ENCODE measurements around the gene TOR2A. TPM values are rescaled to one million over a fixed set of nuclear protein-coding genes. Genes with fewer than 3 reads are reported as not detected.

The TOR2A gene
- total RNA-seq, 1 experiment from 2014 or later: 13.2 TPM

GRCh38 chr9:127721391-127721821, 13.7 kb downstream of the TOR2A start:
- H3K9me3 Mint-ChIP-seq: no peaks in the 10 kb centered on the region; a peak in 1 of 5 replicates

More at GRCh38 chr9:127721391-127721821, 13.7 kb downstream of the TOR2A start:
- Histone ChIP-seq H3K9ac (ENCODE audit: extremely low read depth, insufficient read length, low read length) (no peak overlapping the region), H4K5ac (ENCODE audit: insufficient read length, low read depth, low read length) (no peak overlapping the region), H4K20me1 (ENCODE audit: control insufficient read depth, insufficient read depth, insufficient read length) (no peaks in the 10 kb centered on the region), H3K23me2 (ENCODE audit: insufficient read length, low read depth, low read length, poor library complexity, severe bottlenecking) (peaks cover 1% of the 10 kb centered on the region), H2AK5ac (ENCODE audit: insufficient read length, low read length) (no peak overlapping the region), H2BK12ac (ENCODE audit: insufficient read length, low read depth, low read length) (no peak overlapping the region), H3K27ac (ENCODE audit: insufficient read length, low read depth, low read length) (no peak overlapping the region), H3K56ac (ENCODE audit: insufficient read length, low read depth, low read length) (no peak overlapping the region), H4K8ac (replicated peaks; ENCODE audit: insufficient read length, low read depth, low read length) (no peak overlapping the region), H2BK5ac (ENCODE audit: insufficient read length, low read length) (no peak overlapping the region), H2BK15ac (ENCODE audit: low read depth, low read length) (no peak overlapping the region), H3K27me3 (ENCODE audit: insufficient read depth, low read length) (no peaks in the 10 kb centered on the region), H3K18ac (ENCODE audit: insufficient read length, low read depth, low read length) (no peak overlapping the region), H3K14ac (ENCODE audit: insufficient read depth, low read length) (no peak overlapping the region), H2AFZ (ENCODE audit: low read length) (no peak overlapping the region), H2BK20ac (ENCODE audit: low read depth, low read length, poor library complexity, severe bottlenecking) (no peak overlapping the region), H3K4me1 (ENCODE audit: insufficient read depth, low read length) (no peaks in the 10 kb centered on the region; the same call in 1 of the 2 replicates), H3K79me2 (ENCODE audit: insufficient read depth, low read length) (no peaks in the 10 kb centered on the region), H3K23ac (ENCODE audit: insufficient read length, low read depth, low read length) (no peak overlapping the region), H3K79me1 (ENCODE audit: insufficient read depth, low read depth, low read length, poor library complexity, severe bottlenecking) (no peaks in the 10 kb centered on the region), H2BK120ac (ENCODE audit: low read depth, low read length, poor library complexity, severe bottlenecking) (no peak overlapping the region), H4K91ac (ENCODE audit: insufficient read length, low read depth, low read length) (no peak overlapping the region), H3K4ac (ENCODE audit: low read depth, low read length) (no peak overlapping the region), H3K9me3 (ENCODE audit: control insufficient read depth, low read depth, low read length) (no peaks in the 10 kb centered on the region), H3K4me2 (ENCODE audit: insufficient read depth, insufficient read length, low read length) (no peak overlapping the region), H3T11ph (ENCODE audit: low read length) (no peak overlapping the region)
- DNase-seq: no peak
- Mint-ChIP-seq H3K27ac (no peak overlapping the region; a peak in 1 of 7 replicates), H3K36me3 (ENCODE audit: insufficient read depth in 1 of 3, low read depth in 3 of 3) (no peaks in the 10 kb centered on the region), H3K4me1 (peaks cover 0 to 12% of the 10 kb centered on the region in 2 experiments; a peak in 3 of 4 replicates), H3K27me3 (ENCODE audit: low read depth) (no peaks in the 10 kb centered on the region), H3K4me3 (no peak overlapping the region)
- TF ChIP-seq, protein P1, sequence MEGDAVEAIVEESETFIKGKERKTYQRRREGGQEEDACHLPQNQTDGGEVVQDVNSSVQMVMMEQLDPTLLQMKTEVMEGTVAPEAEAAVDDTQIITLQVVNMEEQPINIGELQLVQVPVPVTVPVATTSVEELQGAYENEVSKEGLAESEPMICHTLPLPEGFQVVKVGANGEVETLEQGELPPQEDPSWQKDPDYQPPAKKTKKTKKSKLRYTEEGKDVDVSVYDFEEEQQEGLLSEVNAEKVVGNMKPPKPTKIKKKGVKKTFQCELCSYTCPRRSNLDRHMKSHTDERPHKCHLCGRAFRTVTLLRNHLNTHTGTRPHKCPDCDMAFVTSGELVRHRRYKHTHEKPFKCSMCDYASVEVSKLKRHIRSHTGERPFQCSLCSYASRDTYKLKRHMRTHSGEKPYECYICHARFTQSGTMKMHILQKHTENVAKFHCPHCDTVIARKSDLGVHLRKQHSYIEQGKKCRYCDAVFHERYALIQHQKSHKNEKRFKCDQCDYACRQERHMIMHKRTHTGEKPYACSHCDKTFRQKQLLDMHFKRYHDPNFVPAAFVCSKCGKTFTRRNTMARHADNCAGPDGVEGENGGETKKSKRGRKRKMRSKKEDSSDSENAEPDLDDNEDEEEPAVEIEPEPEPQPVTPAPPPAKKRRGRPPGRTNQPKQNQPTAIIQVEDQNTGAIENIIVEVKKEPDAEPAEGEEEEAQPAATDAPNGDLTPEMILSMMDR (conservative IDR thresholded peaks at IDR 0.05): no peak
- WGBS (ENCODE audit: extremely low coverage, insufficient read length, low lambda C conversion rate): no CpG with 5 or more reads among the region's 11 CpGs
